MCF 10A (cell line): ENCODE data around the gene DDX3X. TPM values are rescaled to one million over a fixed set of nuclear protein-coding genes. Genes with fewer than 3 reads are reported as not detected.
"Not testable (repeated sequence)": the region's sequence is repeated elsewhere in the genome, so short reads cannot be mapped to it uniquely, and the experiment has no call there.

Source experiments
- BruUV-seq: library from RNA; stranded (reverse); fragments of 400-500 nt; replicated peaks from 2 replicates; lab custom pipeline; 2021; lab: Mats Ljungman, UMichigan
- CTCF ChIA-PET: fragments of 300-600 bp; sonication (Branson Sonifier 250); formaldehyde crosslinking; extraction: SDS; loops from one replicate; lab custom pipeline; 2021; ENCODE audit warnings: antibody characterized with exemption, inconsistent platforms; lab: Yijun Ruan, JAX
- POLR2A ChIA-PET: fragments of 300-600, 350-650 bp; sonication (Branson Sonifier 250); formaldehyde crosslinking; extraction: SDS; loops from one replicate; lab custom pipeline; 2020; ENCODE audit warnings: antibody characterized with exemption, inconsistent platforms; lab: Yijun Ruan, JAX
- DNase-seq: peaks from one replicate; pipeline ENCODE4 v3.0.0-alpha.2; 2018; ENCODE audit not compliant: unreplicated experiment
- H3K27ac Mint-ChIP-seq: one replicate; pipeline ENCODE4 v1.8.0; 2022; ENCODE audit warnings: mild to moderate bottlenecking, low read depth, mixed read lengths; ENCODE audit not compliant: unreplicated experiment
- H3K27me3 Mint-ChIP-seq: one replicate; pipeline ENCODE4 v1.8.0; 2022; ENCODE audit warnings: mixed read lengths; ENCODE audit not compliant: insufficient read depth, unreplicated experiment
- H3K36me3 Mint-ChIP-seq: one replicate; pipeline ENCODE4 v1.8.0; 2022; ENCODE audit warnings: mild to moderate bottlenecking, moderate library complexity, mixed read lengths; ENCODE audit not compliant: insufficient read depth, unreplicated experiment
- H3K4me1 Mint-ChIP-seq: one replicate; pipeline ENCODE4 v1.8.0; 2022; ENCODE audit warnings: mixed read lengths; ENCODE audit not compliant: insufficient read depth, unreplicated experiment
- H3K4me3 Mint-ChIP-seq: one replicate; pipeline ENCODE4 v1.8.0; 2022; ENCODE audit warnings: mild to moderate bottlenecking, moderate library complexity, mixed read lengths; ENCODE audit not compliant: unreplicated experiment
- H3K9me3 Mint-ChIP-seq: one replicate; pipeline ENCODE4 v1.8.0; 2022; ENCODE audit warnings: mixed read lengths; ENCODE audit not compliant: unreplicated experiment
- CTCF ChIP-seq: fragments of 200-600 bp; IDR thresholded peaks from one replicate; pipeline ENCODE4 v1.8.0; 2022; ENCODE audit warnings: antibody characterized with exemption, mild to moderate bottlenecking; ENCODE audit not compliant: unreplicated experiment
- intact Hi-C: fragments of 100-400 bp; cut with micrococcal nuclease; formaldehyde crosslinking; loops from 2 replicates; pipeline ENCODE4 v1.14.1; 2022
- total RNA-seq: library from RNA; stranded (reverse); gene quantifications from 2 replicates; pipeline ENCODE4 v1.2.3, GENCODE V29; 2022

The DDX3X gene
- total RNA-seq, 1 experiment from 2014 or later = 290 TPM

GRCh38 chrX:41312786-41313185 lies 21.2 kb upstream of the DDX3X start:
- H3K27ac Mint-ChIP-seq = no peak overlapping the region
- no TSS peak for BruUV-seq
- DNase-seq = no peak
- no peak overlapping the region for H3K4me3 Mint-ChIP-seq
- TF ChIP-seq CTCF = no peak
- CTCF ChIA-PET = interaction anchor here (0.5 to 0.6 kb wide), 3 partner anchors 163 to 441 kb away, joined by 3 to 5 read pairs (median 5); no protein-coding TSS in a partner anchor
- POLR2A ChIA-PET = interaction anchor here (1.4 kb wide), 1 partner anchor 21 kb away, joined by 3 read pairs; the partner anchor contains the start of gene DDX3X
- H3K36me3 Mint-ChIP-seq = no peaks in the 10 kb centered on the region
- intact Hi-C loops = no loop called here
- H3K9me3 Mint-ChIP-seq = no peaks in the 10 kb centered on the region
- no peaks in the 10 kb centered on the region for H3K4me1 Mint-ChIP-seq
- peaks cover 11% of the 10 kb centered on the region for H3K27me3 Mint-ChIP-seq

- Mint-ChIP-seq H3K4me1 (no peaks in the 10 kb centered on the region), H3K27ac (no peak overlapping the region), H3K27me3 (peaks cover 11% of the 10 kb centered on the region), H3K36me3 (no peaks in the 10 kb centered on the region), H3K9me3 (no peaks in the 10 kb centered on the region), H3K4me3 (no peak overlapping the region)
- DNase-seq = peak; percentile 60
- ChIA-PET POLR2A (interaction anchor here (1.4 kb wide), 1 partner anchor 20 kb away, joined by 3 read pairs; the partner anchor contains the start of gene DDX3X), CTCF (interaction anchor here (0.6 kb wide), 1 partner anchor 17 kb away, joined by 3 read pairs; no protein-coding TSS in a partner anchor)
- no TSS peak for BruUV-seq
- intact Hi-C loops = no loop called here
- TF ChIP-seq CTCF = no peak
These were observed 20.5 kb upstream of the DDX3X start for GRCh38 chrX:41313419-41313818.

GRCh38 chrX:41314204-41314603 lies 19.8 kb upstream of the DDX3X start:
- ChIA-PET POLR2A (interaction anchor here (1.4 kb wide), 1 partner anchor 20 kb away, joined by 3 read pairs; the partner anchor contains the start of gene DDX3X), CTCF (interaction anchor here (0.6 to 0.7 kb wide), 3 partner anchors 117 to 342 kb away, joined by 3 read pairs; no protein-coding TSS in a partner anchor)
- Mint-ChIP-seq H3K4me1 (no peaks in the 10 kb centered on the region), H3K27me3 (peaks cover 11% of the 10 kb centered on the region), H3K4me3 (no peak overlapping the region), H3K27ac (no peak overlapping the region), H3K36me3 (no peaks in the 10 kb centered on the region), H3K9me3 (no peaks in the 10 kb centered on the region)
- no peak for TF ChIP-seq CTCF
- no peak for DNase-seq
- BruUV-seq = no TSS peak
- intact Hi-C loops = no loop called here

- Mint-ChIP-seq H3K4me3 (no peak overlapping the region), H3K27ac (no peak overlapping the region), H3K36me3 (no peaks in the 10 kb centered on the region), H3K27me3 (peaks cover 11% of the 10 kb centered on the region), H3K4me1 (no peaks in the 10 kb centered on the region), H3K9me3 (no peaks in the 10 kb centered on the region)
- intact Hi-C loops = no loop called here
- ChIA-PET POLR2A (no interaction called here), CTCF (interaction anchor here (0.7 kb wide), 1 partner anchor 116 kb away, joined by 3 read pairs; no protein-coding TSS in a partner anchor)
- no peak for DNase-seq
- no TSS peak for BruUV-seq
- TF ChIP-seq CTCF = no peak
These were observed 19.1 kb upstream of the DDX3X start for GRCh38 chrX:41314881-41315280.

GRCh38 chrX:41316266-41316665 lies 17.7 kb upstream of the DDX3X start:
- H3K27me3 Mint-ChIP-seq, H3K36me3 Mint-ChIP-seq, H3K9me3 Mint-ChIP-seq, POLR2A ChIA-PET, H3K4me3 Mint-ChIP-seq, CTCF ChIA-PET, BruUV-seq, intact Hi-C loops, H3K27ac Mint-ChIP-seq, H3K4me1 Mint-ChIP-seq, DNase-seq: not testable (repeated sequence)
